Stimulated activated naive CD8-positive, alpha-beta T cell treated with anti-CD3 and anti-CD28 coated beads, Interleukin-15, amount 100 ng/mL, for 72 hours (primary cell): ENCODE results near the gene FAM193A.

Experiments used
- ATAC-seq: fragments of 150-1000 bp; cut with Tn5 transposase; 2 replicates; pipeline ENCODE4 v1.10.0; 2021; ENCODE audit warnings: mild to moderate bottlenecking, moderate library complexity
- DNase-seq, 2 donors: peaks; one replicate each; pipeline ENCODE4 v3.0.0; 2021 to 2022
- H3K27ac Mint-ChIP-seq, 2 donors: one replicate each; pipeline ENCODE4 v1.8.0; 2022; ENCODE audit warnings: mild to moderate bottlenecking in 2 of 2, mixed read lengths in 2 of 2, moderate library complexity in 2 of 2
- H3K27me3 Mint-ChIP-seq: one replicate; pipeline ENCODE4 v1.8.0; 2022; ENCODE audit warnings: mixed read lengths
- H3K4me1 Mint-ChIP-seq: one replicate; pipeline ENCODE4 v1.8.0; 2022; ENCODE audit warnings: mild to moderate bottlenecking, mixed read lengths
- H3K4me3 Mint-ChIP-seq, 2 donors: one replicate each; pipeline ENCODE4 v1.8.0; 2022; ENCODE audit warnings: mild to moderate bottlenecking in 2 of 2, mixed read lengths in 2 of 2, moderate library complexity in 1 of 2
- H3K9me3 Mint-ChIP-seq, 2 donors: one replicate each; pipeline ENCODE4 v1.8.0; 2022; ENCODE audit warnings: mixed read lengths in 2 of 2

FAM193A gene

GRCh38 chr4:2536193-2537010 lies at the start of gene FAM193A:
Gene FAM193A, plus strand, starts transcription at chr4:2536647. Its CDS starts 269 bp downstream, at chr4:2536916.
- Mint-ChIP-seq H3K27me3 (no peaks in the 10 kb centered on the region), H3K4me3 (peak within 1 kb of the TSS; percentile 89 to 97), H3K9me3 (no peaks in the 10 kb centered on the region)

GRCh38 chr4:2486981-2487380 lies 49.5 kb upstream of the FAM193A start:
- Mint-ChIP-seq H3K27ac (peak overlapping the region; percentile 19 to 73), H3K27me3 (no peaks in the 10 kb centered on the region), H3K4me3 (peak overlapping the region; percentile 10 to 33), H3K9me3 (no peaks in the 10 kb centered on the region), H3K4me1 (peaks cover 79% of the 10 kb centered on the region)
- no peak for ATAC-seq
- DNase-seq = no peak

More at GRCh38 chr4:2536193-2537010, at the start of gene FAM193A:
- ATAC-seq (peak; percentile 93), DNase-seq (peak; percentile 99 to 100)
- peak within 1 kb of the TSS; percentile 97 to 98 for H3K27ac Mint-ChIP-seq
- peaks cover 22% of the 10 kb centered on the region for H3K4me1 Mint-ChIP-seq

GRCh38 chr4:2487632-2488031 lies 48.8 kb upstream of the FAM193A start:
- DNase-seq (peak; percentile 14 to 31), ATAC-seq (peak; percentile 89)
- peaks cover 75% of the 10 kb centered on the region for H3K4me1 Mint-ChIP-seq
- H3K27ac Mint-ChIP-seq = peak overlapping the region in 1 of 2 donors; percentile 14
- H3K9me3 Mint-ChIP-seq = no peaks in the 10 kb centered on the region
- peak overlapping the region; percentile 2 to 16 for H3K4me3 Mint-ChIP-seq
- no peaks in the 10 kb centered on the region for H3K27me3 Mint-ChIP-seq

GRCh38 chr4:2489081-2489805 lies 47.2 kb upstream of the FAM193A start:
- no peak for ATAC-seq
- peak overlapping the region; percentile 99 for H3K27ac Mint-ChIP-seq
- no peaks in the 10 kb centered on the region for H3K9me3 Mint-ChIP-seq
- DNase-seq = no peak
- no peaks in the 10 kb centered on the region for H3K27me3 Mint-ChIP-seq
- H3K4me1 Mint-ChIP-seq = peaks cover 68% of the 10 kb centered on the region
- H3K4me3 Mint-ChIP-seq = no peak overlapping the region

- H3K4me1 Mint-ChIP-seq = peaks cover 60% of the 10 kb centered on the region
- no peaks in the 10 kb centered on the region for H3K27me3 Mint-ChIP-seq
- H3K27ac Mint-ChIP-seq = peak overlapping the region; percentile 99
- ATAC-seq (no peak), DNase-seq (no peak)
- no peak overlapping the region for H3K4me3 Mint-ChIP-seq
- H3K9me3 Mint-ChIP-seq = no peaks in the 10 kb centered on the region
Measured at GRCh38 chr4:2489841-2490552, 46.5 kb upstream of the FAM193A start.

GRCh38 chr4:2492970-2493369 lies 43.5 kb upstream of the FAM193A start:
- Mint-ChIP-seq H3K9me3 (no peaks in the 10 kb centered on the region), H3K4me3 (no peak overlapping the region), H3K27me3 (no peaks in the 10 kb centered on the region), H3K4me1 (peaks cover 30% of the 10 kb centered on the region), H3K27ac (peak overlapping the region; percentile 70 to 90)
- DNase-seq (no peak), ATAC-seq (no peak)

GRCh38 chr4:2494992-2495391 lies 41.5 kb upstream of the FAM193A start:
- no peaks in the 10 kb centered on the region for H3K27me3 Mint-ChIP-seq
- H3K4me3 Mint-ChIP-seq = no peak overlapping the region
- ATAC-seq (no peak), DNase-seq (no peak)
- H3K4me1 Mint-ChIP-seq = peaks cover 19% of the 10 kb centered on the region
- H3K9me3 Mint-ChIP-seq = no peaks in the 10 kb centered on the region
- no peak overlapping the region for H3K27ac Mint-ChIP-seq

- ATAC-seq (no peak), DNase-seq (no peak)
- Mint-ChIP-seq H3K27ac (no peak overlapping the region), H3K4me1 (peaks cover 25% of the 10 kb centered on the region), H3K9me3 (no peaks in the 10 kb centered on the region), H3K27me3 (no peaks in the 10 kb centered on the region), H3K4me3 (no peak overlapping the region)
Measured at GRCh38 chr4:2497324-2497723, 39.1 kb upstream of the FAM193A start.

- no peak for DNase-seq
- H3K27me3 Mint-ChIP-seq = no peaks in the 10 kb centered on the region
- H3K4me3 Mint-ChIP-seq = no peak overlapping the region
- H3K4me1 Mint-ChIP-seq = peaks cover 19% of the 10 kb centered on the region
- ATAC-seq = no peak
- H3K27ac Mint-ChIP-seq = no peak overlapping the region
- H3K9me3 Mint-ChIP-seq = no peaks in the 10 kb centered on the region
Measured at GRCh38 chr4:2497931-2498330, 38.5 kb upstream of the FAM193A start.

GRCh38 chr4:2500547-2500946 lies 35.9 kb upstream of the FAM193A start:
- Mint-ChIP-seq H3K27me3 (no peaks in the 10 kb centered on the region), H3K27ac (peak overlapping the region; percentile 14 to 52), H3K4me3 (no peak overlapping the region), H3K4me1 (peaks cover 15% of the 10 kb centered on the region), H3K9me3 (no peaks in the 10 kb centered on the region)
- DNase-seq (no peak), ATAC-seq (peak; percentile 86)

GRCh38 chr4:2501034-2501594 lies 35.3 kb upstream of the FAM193A start:
- peak overlapping the region in 1 of 2 donors; percentile 14 for H3K27ac Mint-ChIP-seq
- no peak overlapping the region for H3K4me3 Mint-ChIP-seq
- H3K27me3 Mint-ChIP-seq = no peaks in the 10 kb centered on the region
- ATAC-seq = peak; percentile 22
- H3K9me3 Mint-ChIP-seq = no peaks in the 10 kb centered on the region
- no peak for DNase-seq
- peaks cover 16% of the 10 kb centered on the region for H3K4me1 Mint-ChIP-seq

- Mint-ChIP-seq H3K9me3 (no peaks in the 10 kb centered on the region), H3K4me3 (no peak overlapping the region), H3K27me3 (no peaks in the 10 kb centered on the region), H3K4me1 (peaks cover 22% of the 10 kb centered on the region), H3K27ac (no peak overlapping the region)
- DNase-seq (no peak), ATAC-seq (no peak)
Measured at GRCh38 chr4:2503809-2504208, 32.6 kb upstream of the FAM193A start.

- Mint-ChIP-seq H3K9me3 (no peaks in the 10 kb centered on the region), H3K4me1 (peaks cover 7% of the 10 kb centered on the region), H3K27me3 (no peaks in the 10 kb centered on the region), H3K27ac (peak overlapping the region in 1 of 2 donors; percentile 67), H3K4me3 (no peak overlapping the region)
- ATAC-seq (no peak), DNase-seq (no peak)
Measured at GRCh38 chr4:2507259-2507658, 29.2 kb upstream of the FAM193A start.

GRCh38 chr4:2507855-2508254 lies 28.6 kb upstream of the FAM193A start:
- Mint-ChIP-seq H3K27ac (no peak overlapping the region), H3K4me1 (peaks cover 7% of the 10 kb centered on the region), H3K9me3 (no peaks in the 10 kb centered on the region), H3K4me3 (no peak overlapping the region), H3K27me3 (no peaks in the 10 kb centered on the region)
- ATAC-seq = no peak
- no peak for DNase-seq
